ENCODE measurements around the gene BMAL1. TPM values are rescaled to one million over a fixed set of nuclear protein-coding genes. Genes with fewer than 3 reads are reported as not detected.

BMAL1 gene
- total RNA-seq, 1 donor from 2014 or later: 18.8 TPM

GRCh38 chr11:13260201-13260962, 17.2 kb upstream of the BMAL1 start:
- Histone ChIP-seq H3K4me1 (ENCODE audit: control insufficient read depth in 3 of 3, insufficient read depth in 3 of 3, low read length in 3 of 3) (peaks cover 18 to 22% (median 19%) of the 10 kb centered on the region in 3 donors), H3K9ac (ENCODE audit: low read depth in 1 of 3, low read length in 3 of 3) (no peak overlapping the region), H3K9me3 (ENCODE audit: control insufficient read depth in 3 of 3, low read length in 3 of 3) (no peaks in the 10 kb centered on the region), H3K27me3 (ENCODE audit: control insufficient read depth in 3 of 3, insufficient read depth in 3 of 3, low read length in 3 of 3) (no peaks in the 10 kb centered on the region), H3K36me3 (ENCODE audit: control insufficient read depth in 3 of 3, insufficient read depth in 3 of 3, low read length in 3 of 3) (no peaks in the 10 kb centered on the region), H3K27ac (ENCODE audit: low read depth, low read length) (peak overlapping the region; percentile 79), H3K4me3 (ENCODE audit: low read length in 3 of 3) (peak overlapping the region in 1 of 3 donors; percentile 30)

GRCh38 chr11:13260963-13261588, 16.5 kb upstream of the BMAL1 start:
- H3K27ac ChIP-seq (ENCODE audit: low read depth, low read length): peak overlapping the region; percentile 79
- peak overlapping the region in 2 of 3 donors; percentile 27 to 30 for H3K4me3 ChIP-seq (ENCODE audit: low read length in 3 of 3)
- H3K9ac ChIP-seq (ENCODE audit: low read depth in 1 of 3, low read length in 3 of 3): peak overlapping the region in 1 of 3 donors; percentile 3
- H3K36me3 ChIP-seq (ENCODE audit: control insufficient read depth in 3 of 3, insufficient read depth in 3 of 3, low read length in 3 of 3): no peaks in the 10 kb centered on the region
- H3K4me1 ChIP-seq (ENCODE audit: control insufficient read depth in 3 of 3, insufficient read depth in 3 of 3, low read length in 3 of 3): peaks cover 18 to 22% (median 19%) of the 10 kb centered on the region in 3 donors
- no peaks in the 10 kb centered on the region for H3K27me3 ChIP-seq (ENCODE audit: control insufficient read depth in 3 of 3, insufficient read depth in 3 of 3, low read length in 3 of 3)
- H3K9me3 ChIP-seq (ENCODE audit: control insufficient read depth in 3 of 3, low read length in 3 of 3): no peaks in the 10 kb centered on the region

DNA sequence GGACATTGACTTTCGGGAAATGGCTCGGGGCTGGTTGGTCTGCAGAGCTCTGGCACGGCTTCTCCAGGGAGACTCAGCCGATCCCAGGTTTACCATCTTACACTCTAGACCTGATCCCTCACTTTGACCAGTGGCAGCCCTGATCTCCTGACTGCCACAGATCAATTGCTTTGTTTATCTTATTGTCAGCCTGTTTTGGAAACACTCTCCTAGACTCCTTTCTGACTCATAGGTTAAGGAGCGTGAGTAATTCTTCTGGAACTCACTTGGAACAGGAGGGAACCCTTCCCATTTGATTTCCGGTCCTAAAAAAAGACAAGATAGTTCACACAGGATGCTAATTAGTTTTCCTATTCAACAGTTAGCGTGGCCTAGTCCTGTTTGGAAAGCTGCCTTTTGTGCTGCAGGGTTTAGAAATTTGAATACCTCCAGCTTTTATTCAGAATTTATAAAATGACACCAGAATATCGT, 16.0 kb upstream of the BMAL1 start:
- Histone ChIP-seq H3K4me1 (ENCODE audit: control insufficient read depth in 3 of 3, insufficient read depth in 3 of 3, low read length in 3 of 3) (peaks cover 18 to 22% (median 19%) of the 10 kb centered on the region in 3 donors), H3K9me3 (ENCODE audit: control insufficient read depth in 3 of 3, low read length in 3 of 3) (no peaks in the 10 kb centered on the region), H3K4me3 (ENCODE audit: low read length in 3 of 3) (peak overlapping the region in 1 of 3 donors; percentile 27), H3K27me3 (ENCODE audit: control insufficient read depth in 3 of 3, insufficient read depth in 3 of 3, low read length in 3 of 3) (no peaks in the 10 kb centered on the region), H3K36me3 (ENCODE audit: control insufficient read depth in 3 of 3, insufficient read depth in 3 of 3, low read length in 3 of 3) (no peaks in the 10 kb centered on the region), H3K27ac (ENCODE audit: low read depth, low read length) (peak overlapping the region; percentile 79), H3K9ac (ENCODE audit: low read depth in 1 of 3, low read length in 3 of 3) (peak overlapping the region in 1 of 3 donors; percentile 3)

GRCh38 chr11:13262096-13262495, 15.5 kb upstream of the BMAL1 start:
- no peaks in the 10 kb centered on the region for H3K9me3 ChIP-seq (ENCODE audit: control insufficient read depth in 3 of 3, low read length in 3 of 3)
- peaks cover 18 to 22% (median 19%) of the 10 kb centered on the region in 3 donors for H3K4me1 ChIP-seq (ENCODE audit: control insufficient read depth in 3 of 3, insufficient read depth in 3 of 3, low read length in 3 of 3)
- no peaks in the 10 kb centered on the region for H3K27me3 ChIP-seq (ENCODE audit: control insufficient read depth in 3 of 3, insufficient read depth in 3 of 3, low read length in 3 of 3)
- H3K9ac ChIP-seq (ENCODE audit: low read depth in 1 of 3, low read length in 3 of 3): no peak overlapping the region
- H3K4me3 ChIP-seq (ENCODE audit: low read length in 3 of 3): peak overlapping the region in 1 of 3 donors; percentile 5
- no peaks in the 10 kb centered on the region for H3K36me3 ChIP-seq (ENCODE audit: control insufficient read depth in 3 of 3, insufficient read depth in 3 of 3, low read length in 3 of 3)
- H3K27ac ChIP-seq (ENCODE audit: low read depth, low read length): peak overlapping the region; percentile 79

DNA sequence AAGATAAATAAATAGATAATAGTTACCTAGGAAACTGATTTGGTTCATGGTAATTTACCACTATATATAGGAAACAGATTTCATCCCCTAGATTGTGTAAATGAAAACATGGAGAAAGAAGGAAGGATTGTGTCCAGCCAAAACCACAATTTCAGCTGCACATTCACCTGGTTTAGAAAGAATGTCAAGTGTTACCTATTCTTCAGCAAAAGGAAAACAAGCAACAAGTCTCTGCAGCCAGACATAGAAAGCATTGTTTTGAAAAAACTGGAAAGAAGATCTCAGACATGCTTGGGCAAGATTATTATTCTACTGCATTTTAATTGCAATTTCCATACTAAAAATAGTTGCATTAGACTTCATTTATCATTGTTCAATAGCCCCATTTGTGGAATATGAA, 8.8 kb upstream of the BMAL1 start:
- no peak overlapping the region for H3K27ac ChIP-seq (ENCODE audit: low read depth, low read length)
- no peaks in the 10 kb centered on the region for H3K36me3 ChIP-seq (ENCODE audit: control insufficient read depth in 3 of 3, insufficient read depth in 3 of 3, low read length in 3 of 3)
- H3K27me3 ChIP-seq (ENCODE audit: control insufficient read depth in 3 of 3, insufficient read depth in 3 of 3, low read length in 3 of 3): no peaks in the 10 kb centered on the region
- no peak overlapping the region for H3K4me3 ChIP-seq (ENCODE audit: low read length in 3 of 3)
- H3K9ac ChIP-seq (ENCODE audit: low read depth in 1 of 3, low read length in 3 of 3): no peak overlapping the region
- no peaks in the 10 kb centered on the region for H3K4me1 ChIP-seq (ENCODE audit: control insufficient read depth in 3 of 3, insufficient read depth in 3 of 3, low read length in 3 of 3)
- H3K9me3 ChIP-seq (ENCODE audit: control insufficient read depth in 3 of 3, low read length in 3 of 3): no peaks in the 10 kb centered on the region

DNA sequence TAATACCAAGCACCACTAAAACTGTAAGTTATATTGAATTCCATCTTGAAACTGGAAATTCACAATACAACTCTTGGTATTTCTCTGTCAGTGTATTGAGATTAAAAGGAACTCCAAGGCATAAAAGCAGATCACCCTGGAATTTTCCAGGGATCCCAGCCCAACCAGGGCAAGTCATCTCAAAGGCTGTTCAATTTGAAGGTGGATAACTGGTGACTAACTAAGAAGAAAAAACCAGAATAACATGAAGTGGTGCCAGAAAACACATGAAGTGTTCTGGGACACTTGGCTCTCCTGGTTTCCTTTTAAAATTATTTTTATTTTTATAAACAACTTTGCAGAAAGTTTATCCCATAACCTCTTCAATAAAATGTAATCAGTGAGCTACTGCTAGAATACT, 7.8 kb upstream of the BMAL1 start:
- no peaks in the 10 kb centered on the region for H3K27me3 ChIP-seq (ENCODE audit: control insufficient read depth in 3 of 3, insufficient read depth in 3 of 3, low read length in 3 of 3)
- H3K4me1 ChIP-seq (ENCODE audit: control insufficient read depth in 3 of 3, insufficient read depth in 3 of 3, low read length in 3 of 3): no peaks in the 10 kb centered on the region
- H3K27ac ChIP-seq (ENCODE audit: low read depth, low read length): no peak overlapping the region
- no peak overlapping the region for H3K4me3 ChIP-seq (ENCODE audit: low read length in 3 of 3)
- no peak overlapping the region for H3K9ac ChIP-seq (ENCODE audit: low read depth in 1 of 3, low read length in 3 of 3)
- H3K9me3 ChIP-seq (ENCODE audit: control insufficient read depth in 3 of 3, low read length in 3 of 3): no peaks in the 10 kb centered on the region
- H3K36me3 ChIP-seq (ENCODE audit: control insufficient read depth in 3 of 3, insufficient read depth in 3 of 3, low read length in 3 of 3): no peaks in the 10 kb centered on the region

GRCh38 chr11:13271060-13271693, 6.4 kb upstream of the BMAL1 start:
- no peaks in the 10 kb centered on the region for H3K27me3 ChIP-seq (ENCODE audit: control insufficient read depth in 3 of 3, insufficient read depth in 3 of 3, low read length in 3 of 3)
- H3K9ac ChIP-seq (ENCODE audit: low read depth in 1 of 3, low read length in 3 of 3): no peak overlapping the region
- H3K9me3 ChIP-seq (ENCODE audit: control insufficient read depth in 3 of 3, low read length in 3 of 3): no peaks in the 10 kb centered on the region
- H3K4me1 ChIP-seq (ENCODE audit: control insufficient read depth in 3 of 3, insufficient read depth in 3 of 3, low read length in 3 of 3): peaks cover 0 to 4% (median 0%) of the 10 kb centered on the region in 3 donors
- no peaks in the 10 kb centered on the region for H3K36me3 ChIP-seq (ENCODE audit: control insufficient read depth in 3 of 3, insufficient read depth in 3 of 3, low read length in 3 of 3)
- no peak overlapping the region for H3K4me3 ChIP-seq (ENCODE audit: low read length in 3 of 3)
- H3K27ac ChIP-seq (ENCODE audit: low read depth, low read length): no peak overlapping the region

DNA sequence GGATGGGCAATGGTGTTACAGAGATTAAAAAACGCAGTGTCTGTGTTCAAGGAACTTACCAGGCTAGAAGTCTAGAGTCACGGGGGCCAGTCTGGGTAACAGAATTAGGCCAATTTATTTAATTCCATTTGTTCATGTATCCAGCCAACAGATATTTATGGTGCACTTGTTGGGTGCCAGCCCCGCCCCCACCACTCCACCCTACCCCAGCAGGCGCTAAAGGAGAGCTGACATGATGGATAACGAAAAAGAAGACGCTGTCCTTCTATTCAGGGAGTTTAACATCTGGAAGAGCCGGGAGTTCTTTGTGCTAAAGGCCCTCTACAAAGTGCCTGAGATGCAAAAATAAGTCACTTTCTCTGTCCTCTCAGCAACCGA, 1.1 kb upstream of the BMAL1 start:
- H3K27ac ChIP-seq (ENCODE audit: low read depth, low read length): peak overlapping the region; percentile 91
- H3K4me3 ChIP-seq (ENCODE audit: low read length in 3 of 3): peak overlapping the region; percentile 89 to 95 (median 92)
- H3K9me3 ChIP-seq (ENCODE audit: control insufficient read depth in 3 of 3, low read length in 3 of 3): no peaks in the 10 kb centered on the region
- H3K9ac ChIP-seq (ENCODE audit: low read depth in 1 of 3, low read length in 3 of 3): peak overlapping the region; percentile 83 to 92 (median 84)
- no peaks in the 10 kb centered on the region for H3K27me3 ChIP-seq (ENCODE audit: control insufficient read depth in 3 of 3, insufficient read depth in 3 of 3, low read length in 3 of 3)
- H3K4me1 ChIP-seq (ENCODE audit: control insufficient read depth in 3 of 3, insufficient read depth in 3 of 3, low read length in 3 of 3): peaks cover 16 to 36% (median 24%) of the 10 kb centered on the region in 3 donors
- H3K36me3 ChIP-seq (ENCODE audit: control insufficient read depth in 3 of 3, insufficient read depth in 3 of 3, low read length in 3 of 3): no peaks in the 10 kb centered on the region

DNA sequence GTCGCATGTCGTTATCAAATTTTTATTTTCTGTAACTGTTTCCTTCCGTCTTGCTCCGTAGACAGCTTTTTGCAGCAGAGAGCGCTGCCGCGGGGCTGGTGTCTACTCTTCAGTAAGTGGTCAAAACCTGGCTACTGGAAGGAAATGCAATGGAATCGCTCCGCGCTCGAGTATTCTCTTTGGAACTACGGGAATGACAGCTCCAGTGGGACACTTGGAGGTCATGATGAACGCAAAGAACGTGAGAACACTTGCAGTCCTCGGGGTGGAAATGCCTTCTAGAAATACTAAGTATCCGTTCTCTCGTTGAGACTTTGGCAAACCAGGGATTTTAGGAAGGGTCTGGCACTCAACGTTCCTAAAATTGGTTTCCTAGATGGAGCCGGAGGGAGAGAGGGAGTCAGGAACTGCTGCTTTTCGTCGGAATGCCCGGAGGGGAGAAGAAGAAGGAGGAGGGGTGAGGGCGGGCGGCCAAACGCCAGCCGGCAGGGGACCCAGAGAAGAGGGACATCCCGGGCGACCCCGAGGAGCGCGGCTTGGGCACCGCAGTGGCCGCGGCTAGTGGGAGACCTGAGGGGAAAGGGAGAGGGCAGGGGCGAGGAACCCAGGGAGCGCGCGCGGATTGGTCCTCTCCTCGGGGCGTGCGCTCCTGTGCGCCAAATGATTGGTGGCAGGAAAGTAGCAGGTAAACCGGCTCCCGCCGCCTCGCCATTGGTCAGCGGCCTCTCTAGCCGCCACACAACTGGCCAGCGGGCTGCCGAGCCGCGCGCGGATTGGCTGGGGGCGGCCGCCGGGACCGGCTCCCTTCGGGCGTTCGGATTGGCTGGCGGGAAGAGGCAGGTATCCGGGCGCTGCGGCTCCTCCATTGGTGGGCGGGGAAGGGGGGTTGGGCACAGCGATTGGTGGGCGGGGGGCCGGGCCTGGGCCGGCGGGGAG, 490 bp upstream of the BMAL1 start:
- peak overlapping the region; percentile 89 to 95 (median 92) for H3K4me3 ChIP-seq (ENCODE audit: low read length in 3 of 3)
- peak overlapping the region; percentile 92 for H3K27ac ChIP-seq (ENCODE audit: low read depth, low read length)
- no peaks in the 10 kb centered on the region for H3K36me3 ChIP-seq (ENCODE audit: control insufficient read depth in 3 of 3, insufficient read depth in 3 of 3, low read length in 3 of 3)
- peak overlapping the region; percentile 83 to 92 (median 84) for H3K9ac ChIP-seq (ENCODE audit: low read depth in 1 of 3, low read length in 3 of 3)
- peaks cover 21 to 43% (median 27%) of the 10 kb centered on the region in 3 donors for H3K4me1 ChIP-seq (ENCODE audit: control insufficient read depth in 3 of 3, insufficient read depth in 3 of 3, low read length in 3 of 3)
- no peaks in the 10 kb centered on the region for H3K9me3 ChIP-seq (ENCODE audit: control insufficient read depth in 3 of 3, low read length in 3 of 3)
- no peaks in the 10 kb centered on the region for H3K27me3 ChIP-seq (ENCODE audit: control insufficient read depth in 3 of 3, insufficient read depth in 3 of 3, low read length in 3 of 3)

All from skeletal muscle tissue (tissue), 4 donors.